ENCODE measurements around the gene NLRP12.

NLRP12 gene

GRCh38 chr19:53812335-53812734 lies 11.8 kb downstream of the NLRP12 start:
- peak; percentile 15 for TF ChIP-seq CTCF (IDR thresholded peaks at IDR 0.05; ENCODE audit: low read depth, low read length)
- H3K4me3 ChIP-seq (ENCODE audit: low read depth, low read length), result no peak overlapping the region
- DNase-seq (ENCODE audit: low read depth, low spot score), result no peak
- in situ Hi-C loops (cut with HindIII; ENCODE audit: low sequenced_read_pairs), result no loop called here

- H3K4me3 ChIP-seq (ENCODE audit: low read depth, low read length), result no peak overlapping the region
- no peak for TF ChIP-seq CTCF (IDR thresholded peaks at IDR 0.05; ENCODE audit: low read depth, low read length)
- DNase-seq (ENCODE audit: low read depth, low spot score), result no peak
- in situ Hi-C loops (cut with HindIII; ENCODE audit: low sequenced_read_pairs), result no loop called here
Measured at GRCh38 chr19:53810891-53811290, 13.2 kb downstream of the NLRP12 start.

- no peak for DNase-seq (ENCODE audit: low read depth, low spot score)
- TF ChIP-seq CTCF (IDR thresholded peaks at IDR 0.05; ENCODE audit: low read depth, low read length), result no peak
- in situ Hi-C loops (cut with HindIII; ENCODE audit: low sequenced_read_pairs), result no loop called here
- H3K4me3 ChIP-seq (ENCODE audit: low read depth, low read length), result no peak overlapping the region
Measured at GRCh38 chr19:53810187-53810546, 13.9 kb downstream of the NLRP12 start.

- in situ Hi-C loops (cut with HindIII; ENCODE audit: low sequenced_read_pairs), result no loop called here
- no peak for DNase-seq (ENCODE audit: low read depth, low spot score)
- no peak overlapping the region for H3K4me3 ChIP-seq (ENCODE audit: low read depth, low read length)
- peak; percentile 42 for TF ChIP-seq CTCF (IDR thresholded peaks at IDR 0.05; ENCODE audit: low read depth, low read length)
Measured at GRCh38 chr19:53809518-53810186, 14.5 kb downstream of the NLRP12 start.

GRCh38 chr19:53808710-53809125 lies 15.4 kb downstream of the NLRP12 start:
- in situ Hi-C loops (cut with HindIII; ENCODE audit: low sequenced_read_pairs), result no loop called here
- no peak overlapping the region for H3K4me3 ChIP-seq (ENCODE audit: low read depth, low read length)
- TF ChIP-seq CTCF (IDR thresholded peaks at IDR 0.05; ENCODE audit: low read depth, low read length), result peak; percentile 67
- DNase-seq (ENCODE audit: low read depth, low spot score), result peak; percentile 24

- no peak overlapping the region for H3K4me3 ChIP-seq (ENCODE audit: low read depth, low read length)
- TF ChIP-seq CTCF (IDR thresholded peaks at IDR 0.05; ENCODE audit: low read depth, low read length), result no peak
- no peak for DNase-seq (ENCODE audit: low read depth, low spot score)
- in situ Hi-C loops (cut with HindIII; ENCODE audit: low sequenced_read_pairs), result no loop called here
Measured at GRCh38 chr19:53801257-53801656, 22.9 kb downstream of the NLRP12 start.
